Stimulated activated CD4-positive, alpha-beta T cell treated with anti-CD3 and anti-CD28 coated beads, Interleukin-2, amount 100 ng/mL, for 24 hours (primary cell): ENCODE results near the gene SLC7A6.
A peak's percentile ranks its signal among the peaks of the same experiment; 100 is the strongest.

Experiments used
- DNase-seq, 2 donors: peaks; one replicate each; pipeline ENCODE4 v3.0.0-alpha.2; 2020

SLC7A6 gene

GRCh38 chr16:68257906-68258800 is 6.2 kb upstream of the SLC7A6 start:
- DNase-seq: no peak

GRCh38 chr16:68259007-68259825 is 5.1 kb upstream of the SLC7A6 start:
- no peak for DNase-seq

GRCh38 chr16:68263559-68264127 is 683 bp upstream of the SLC7A6 start:
- DNase-seq: no peak

GRCh38 chr16:68265078-68265920 is 973 bp downstream of the SLC7A6 start:
- peak; percentile 54 to 63 for DNase-seq

- no peak for DNase-seq
These were observed 3.5 kb downstream of the SLC7A6 start for GRCh38 chr16:68267612-68268405.

- no peak for DNase-seq
These were observed 5.5 kb downstream of the SLC7A6 start for GRCh38 chr16:68269793-68270192.

GRCh38 chr16:68270353-68270752 is 6.0 kb downstream of the SLC7A6 start:
- DNase-seq: no peak

GRCh38 chr16:68272507-68273209 is 8.3 kb downstream of the SLC7A6 start:
- DNase-seq: peak in 1 of 2 donors; percentile 35

GRCh38 chr16:68273459-68273858 is 9.1 kb downstream of the SLC7A6 start:
- DNase-seq: no peak

- DNase-seq: no peak
These were observed 9.6 kb downstream of the SLC7A6 start for GRCh38 chr16:68273896-68274295.

- no peak for DNase-seq
These were observed 10.1 kb downstream of the SLC7A6 start for GRCh38 chr16:68274441-68274840.

GRCh38 chr16:68275611-68276191 is 11.4 kb downstream of the SLC7A6 start:
- no peak for DNase-seq

GRCh38 chr16:68276223-68276622 is 11.9 kb downstream of the SLC7A6 start:
- no peak for DNase-seq

GRCh38 chr16:68279726-68280558 is 15.6 kb downstream of the SLC7A6 start:
- no peak for DNase-seq

- no peak for DNase-seq
These were observed 17.2 kb downstream of the SLC7A6 start for GRCh38 chr16:68281368-68282063.

- no peak for DNase-seq
These were observed 17.7 kb downstream of the SLC7A6 start for GRCh38 chr16:68282064-68282452.

- DNase-seq: no peak
These were observed 19.0 kb downstream of the SLC7A6 start for GRCh38 chr16:68283346-68283745.

GRCh38 chr16:68283801-68284598 is 19.7 kb downstream of the SLC7A6 start:
- no peak for DNase-seq
